ENCODE data around the gene LAMP1. TPM values are rescaled to one million over a fixed set of nuclear protein-coding genes. Genes with fewer than 3 reads are reported as not detected.

The LAMP1 gene
- total RNA-seq, 5 donors from 2014 or later (not counting 1 experiment from before 2014, with no cell fraction given), result 83.6 to 120 (median 112) TPM

DNA sequence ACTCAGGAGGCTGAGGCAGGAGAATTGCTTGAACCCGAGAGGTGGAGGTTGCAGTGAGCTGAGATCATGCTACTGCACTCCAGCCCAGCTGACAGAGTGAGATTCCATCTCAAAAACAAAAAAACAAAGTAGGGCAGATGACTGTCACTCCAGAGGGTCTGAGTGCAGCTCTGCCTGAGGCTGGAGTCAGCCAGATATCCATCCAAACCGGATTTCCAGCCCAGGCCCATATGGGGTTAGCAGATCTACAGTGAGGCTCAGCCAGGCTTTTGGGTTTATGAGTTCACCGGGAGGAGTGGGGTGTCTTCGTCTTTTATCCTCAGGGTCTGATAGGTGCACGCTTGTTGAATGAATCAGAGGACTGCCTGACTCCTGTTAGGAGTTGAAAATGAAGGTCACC is 19.0 kb downstream of the LAMP1 start:
- Histone ChIP-seq H3K9me3 (no peaks in the 10 kb centered on the region), H3K27ac (ENCODE audit: low read length) (no peak overlapping the region), H3K4me1 (ENCODE audit: control insufficient read depth in 1 of 2, extremely low read depth in 1 of 2, insufficient read depth in 2 of 2, low read length in 2 of 2) (no peaks in the 10 kb centered on the region), H3K4me3 (ENCODE audit: control insufficient read depth in 1 of 2, extremely low read depth in 1 of 2, low read length in 1 of 2) (no peak overlapping the region), H3K36me3 (ENCODE audit: control insufficient read depth in 2 of 2, extremely low read depth in 1 of 2, insufficient read depth in 1 of 2, low read length in 1 of 2) (peaks cover 41 to 69% of the 10 kb centered on the region in 2 donors), H3K27me3 (replicated peaks in 1 of 2; ENCODE audit: control insufficient read depth in 2 of 2, extremely low read depth in 1 of 2, insufficient read depth in 2 of 2, low read length in 1 of 2) (no peaks in the 10 kb centered on the region)
- Mint-ChIP-seq H3K4me3 (no peak overlapping the region), H3K9me3 (no peaks in the 10 kb centered on the region), H3K27me3 (no peaks in the 10 kb centered on the region), H3K36me3 (peaks cover 44% of the 10 kb centered on the region), H3K27ac (no peak overlapping the region), H3K4me1 (peaks cover 0 to 3% (median 0%) of the 10 kb centered on the region in 3 donors)
- no peak for DNase-seq
- CTCF ChIA-PET, result no interaction called here
- no peak for ATAC-seq (replicated peaks in 1 of 4)
- POLR2A ChIA-PET, result interaction anchor here in 1 of 2 donors (0.7 kb wide), 1 partner anchor 39 kb away, joined by 3 read pairs; no protein-coding TSS in a partner anchor
- WGBS (ENCODE audit: insufficient coverage), result 100% methylated on average over 1 of the region's 5 CpGs

GRCh38 chr13:113317031-113317430 is 20.0 kb downstream of the LAMP1 start:
- Histone ChIP-seq H3K36me3 (ENCODE audit: control insufficient read depth in 2 of 2, extremely low read depth in 1 of 2, insufficient read depth in 1 of 2, low read length in 1 of 2) (peaks cover 38 to 69% of the 10 kb centered on the region in 2 donors), H3K4me1 (ENCODE audit: control insufficient read depth in 1 of 2, extremely low read depth in 1 of 2, insufficient read depth in 2 of 2, low read length in 2 of 2) (no peaks in the 10 kb centered on the region), H3K27ac (ENCODE audit: low read length) (no peak overlapping the region), H3K4me3 (ENCODE audit: control insufficient read depth in 1 of 2, extremely low read depth in 1 of 2, low read length in 1 of 2) (no peak overlapping the region), H3K27me3 (replicated peaks in 1 of 2; ENCODE audit: control insufficient read depth in 2 of 2, extremely low read depth in 1 of 2, insufficient read depth in 2 of 2, low read length in 1 of 2) (no peaks in the 10 kb centered on the region), H3K9me3 (no peaks in the 10 kb centered on the region)
- ChIA-PET CTCF (interaction anchor here in 1 of 2 donors (1.4 kb wide), 1 partner anchor 10 kb away, joined by 5 read pairs; no protein-coding TSS in a partner anchor), POLR2A (no interaction called here)
- no peak overlapping the region for H3K4me3 Mint-ChIP-seq
- ATAC-seq (replicated peaks in 1 of 4) (no peak), DNase-seq (no peak)
- H3K27ac Mint-ChIP-seq, result no peak overlapping the region
- no peaks in the 10 kb centered on the region for H3K9me3 Mint-ChIP-seq
- peaks cover 0 to 2% (median 0%) of the 10 kb centered on the region in 3 donors for H3K4me1 Mint-ChIP-seq
- no peaks in the 10 kb centered on the region for H3K27me3 Mint-ChIP-seq
- H3K36me3 Mint-ChIP-seq, result peaks cover 44% of the 10 kb centered on the region
- 94% methylated on average over 5 of the region's 12 CpGs for WGBS (ENCODE audit: insufficient coverage)

DNA sequence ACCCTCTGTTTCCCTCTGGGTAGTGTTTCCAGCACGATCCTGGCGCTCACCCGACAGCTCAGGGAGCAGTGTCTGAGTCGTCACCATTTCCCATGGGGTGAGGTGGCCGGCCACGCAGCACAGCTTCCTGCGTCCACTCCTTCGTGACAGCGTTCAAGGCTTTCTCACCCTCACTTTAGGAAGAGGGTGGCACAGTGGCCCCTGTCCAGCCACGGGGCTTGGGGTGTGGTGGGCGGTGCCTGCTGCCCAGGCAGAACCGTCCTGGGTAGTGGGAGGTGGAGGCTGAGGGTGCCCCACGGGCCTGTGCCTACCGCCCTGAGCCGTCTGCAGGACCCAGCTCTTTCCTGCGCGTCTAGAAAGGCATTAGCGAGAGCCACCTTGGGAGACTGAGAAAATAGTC is 21.9 kb downstream of the LAMP1 start:
- Mint-ChIP-seq H3K27ac (no peak overlapping the region), H3K4me3 (no peak overlapping the region), H3K9me3 (no peaks in the 10 kb centered on the region), H3K36me3 (peaks cover 61% of the 10 kb centered on the region), H3K27me3 (no peaks in the 10 kb centered on the region), H3K4me1 (no peaks in the 10 kb centered on the region)
- Histone ChIP-seq H3K27me3 (replicated peaks in 1 of 2; ENCODE audit: control insufficient read depth in 2 of 2, extremely low read depth in 1 of 2, insufficient read depth in 2 of 2, low read length in 1 of 2) (no peaks in the 10 kb centered on the region), H3K9me3 (no peaks in the 10 kb centered on the region), H3K27ac (ENCODE audit: low read length) (no peak overlapping the region), H3K36me3 (ENCODE audit: control insufficient read depth in 2 of 2, extremely low read depth in 1 of 2, insufficient read depth in 1 of 2, low read length in 1 of 2) (peaks cover 23 to 69% of the 10 kb centered on the region in 2 donors), H3K4me3 (ENCODE audit: control insufficient read depth in 1 of 2, extremely low read depth in 1 of 2, low read length in 1 of 2) (no peak overlapping the region), H3K4me1 (ENCODE audit: control insufficient read depth in 1 of 2, extremely low read depth in 1 of 2, insufficient read depth in 2 of 2, low read length in 2 of 2) (no peaks in the 10 kb centered on the region)
- ChIA-PET POLR2A (interaction anchor here in 1 of 2 donors (0.6 kb wide), 1 partner anchor 61 kb away, joined by 3 read pairs; no protein-coding TSS in a partner anchor), CTCF (no interaction called here)
- DNase-seq (no peak), ATAC-seq (replicated peaks in 1 of 4) (no peak)
- WGBS (ENCODE audit: insufficient coverage), result 94% methylated on average over 6 of the region's 18 CpGs

GRCh38 chr13:113319371-113319770 is 22.3 kb downstream of the LAMP1 start:
- H3K4me3 ChIP-seq (ENCODE audit: control insufficient read depth in 1 of 2, extremely low read depth in 1 of 2, low read length in 1 of 2), result no peak overlapping the region
- no peak overlapping the region for H3K27ac Mint-ChIP-seq
- no peak for DNase-seq
- H3K27ac ChIP-seq (ENCODE audit: low read length), result no peak overlapping the region
- ATAC-seq (replicated peaks in 1 of 4), result no peak
- peaks cover 66% of the 10 kb centered on the region for H3K36me3 Mint-ChIP-seq
- 98% methylated on average over 10 of the region's 14 CpGs for WGBS (ENCODE audit: insufficient coverage)
- no peaks in the 10 kb centered on the region for H3K4me1 Mint-ChIP-seq
- no peak overlapping the region for H3K4me3 Mint-ChIP-seq
- H3K27me3 Mint-ChIP-seq, result no peaks in the 10 kb centered on the region
- no peaks in the 10 kb centered on the region for H3K9me3 ChIP-seq
- no peaks in the 10 kb centered on the region for H3K27me3 ChIP-seq (replicated peaks in 1 of 2; ENCODE audit: control insufficient read depth in 2 of 2, extremely low read depth in 1 of 2, insufficient read depth in 2 of 2, low read length in 1 of 2)
- CTCF ChIA-PET, result no interaction called here
- peaks cover 23 to 70% of the 10 kb centered on the region in 2 donors for H3K36me3 ChIP-seq (ENCODE audit: control insufficient read depth in 2 of 2, extremely low read depth in 1 of 2, insufficient read depth in 1 of 2, low read length in 1 of 2)
- H3K4me1 ChIP-seq (ENCODE audit: control insufficient read depth in 1 of 2, extremely low read depth in 1 of 2, insufficient read depth in 2 of 2, low read length in 2 of 2), result no peaks in the 10 kb centered on the region
- POLR2A ChIA-PET, result interaction anchor here in 1 of 2 donors (0.6 kb wide), 1 partner anchor 60 kb away, joined by 3 read pairs; no protein-coding TSS in a partner anchor
- no peaks in the 10 kb centered on the region for H3K9me3 Mint-ChIP-seq

DNA sequence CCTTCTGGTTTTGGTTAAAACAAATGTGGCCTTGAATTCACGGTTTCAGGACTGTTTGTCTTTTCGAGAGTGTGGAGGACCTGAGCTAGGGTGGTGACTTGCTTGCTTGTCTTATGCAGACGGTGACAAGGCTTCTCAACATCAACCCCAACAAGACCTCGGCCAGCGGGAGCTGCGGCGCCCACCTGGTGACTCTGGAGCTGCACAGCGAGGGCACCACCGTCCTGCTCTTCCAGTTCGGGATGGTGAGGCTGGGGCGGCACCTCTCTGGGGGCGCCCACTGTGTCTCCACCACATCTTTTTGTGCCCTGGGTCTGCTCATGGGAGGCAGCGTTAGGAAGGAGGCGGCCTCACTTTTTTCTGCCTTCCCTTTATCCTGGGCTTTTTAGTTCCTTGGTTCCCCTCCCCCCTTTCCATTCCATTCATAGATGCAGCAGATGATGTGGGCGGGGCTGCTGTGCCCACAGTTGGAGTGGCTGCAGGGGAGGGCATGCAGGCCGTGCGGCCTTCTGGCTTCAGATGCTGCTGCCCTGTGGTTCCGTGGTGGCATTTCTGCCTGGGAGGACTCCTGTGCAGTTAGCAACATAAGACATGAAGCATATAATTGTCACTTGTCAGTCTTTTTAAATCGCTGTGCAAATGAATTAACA is 23.3 kb downstream of the LAMP1 start:
- Mint-ChIP-seq H3K27ac (no peak overlapping the region), H3K9me3 (no peaks in the 10 kb centered on the region), H3K4me3 (no peak overlapping the region), H3K4me1 (no peaks in the 10 kb centered on the region), H3K36me3 (peaks cover 66% of the 10 kb centered on the region), H3K27me3 (no peaks in the 10 kb centered on the region)
- Histone ChIP-seq H3K9me3 (no peaks in the 10 kb centered on the region), H3K27ac (ENCODE audit: low read length) (no peak overlapping the region), H3K4me1 (ENCODE audit: control insufficient read depth in 1 of 2, extremely low read depth in 1 of 2, insufficient read depth in 2 of 2, low read length in 2 of 2) (no peaks in the 10 kb centered on the region), H3K27me3 (replicated peaks in 1 of 2; ENCODE audit: control insufficient read depth in 2 of 2, extremely low read depth in 1 of 2, insufficient read depth in 2 of 2, low read length in 1 of 2) (no peaks in the 10 kb centered on the region), H3K4me3 (ENCODE audit: control insufficient read depth in 1 of 2, extremely low read depth in 1 of 2, low read length in 1 of 2) (no peak overlapping the region), H3K36me3 (ENCODE audit: control insufficient read depth in 2 of 2, extremely low read depth in 1 of 2, insufficient read depth in 1 of 2, low read length in 1 of 2) (peaks cover 23 to 72% of the 10 kb centered on the region in 2 donors)
- CTCF ChIA-PET, result no interaction called here
- POLR2A ChIA-PET, result no interaction called here
- 99% methylated on average over 13 of the region's 19 CpGs for WGBS (ENCODE audit: insufficient coverage)
- ATAC-seq (replicated peaks in 1 of 4) (no peak), DNase-seq (no peak)

- Mint-ChIP-seq H3K27ac (no peak overlapping the region), H3K9me3 (no peaks in the 10 kb centered on the region), H3K36me3 (peaks cover 64% of the 10 kb centered on the region), H3K4me1 (no peaks in the 10 kb centered on the region), H3K4me3 (no peak overlapping the region), H3K27me3 (no peaks in the 10 kb centered on the region)
- Histone ChIP-seq H3K9me3 (no peaks in the 10 kb centered on the region), H3K27me3 (replicated peaks in 1 of 2; ENCODE audit: control insufficient read depth in 2 of 2, extremely low read depth in 1 of 2, insufficient read depth in 2 of 2, low read length in 1 of 2) (no peaks in the 10 kb centered on the region), H3K27ac (ENCODE audit: low read length) (no peak overlapping the region), H3K4me1 (ENCODE audit: control insufficient read depth in 1 of 2, extremely low read depth in 1 of 2, insufficient read depth in 2 of 2, low read length in 2 of 2) (no peaks in the 10 kb centered on the region), H3K4me3 (ENCODE audit: control insufficient read depth in 1 of 2, extremely low read depth in 1 of 2, low read length in 1 of 2) (no peak overlapping the region), H3K36me3 (ENCODE audit: control insufficient read depth in 2 of 2, extremely low read depth in 1 of 2, insufficient read depth in 1 of 2, low read length in 1 of 2) (peaks cover 23 to 70% of the 10 kb centered on the region in 2 donors)
- WGBS (ENCODE audit: insufficient coverage), result 96% methylated on average over 13 of the region's 22 CpGs
- ATAC-seq (replicated peaks in 1 of 4) (no peak), DNase-seq (no peak)
- ChIA-PET CTCF (interaction anchor here in 1 of 2 donors (0.6 kb wide), 1 partner anchor 12 kb away, joined by 4 read pairs; no protein-coding TSS in a partner anchor), POLR2A (no interaction called here)
These were observed 24.5 kb downstream of the LAMP1 start for GRCh38 chr13:113321546-113321945.

Data from T-cell (primary cell).